Duodenal mucosa (tissue), 2 donors: Measurements from ENCODE around the gene TACC2.

Experiments used
- H3K27ac ChIP-seq: one replicate; pipeline ENCODE4 v1.7.0; 2013; ENCODE audit warnings: low read depth, low read length
- H3K27me3 ChIP-seq, 2 donors: one replicate each; pipeline ENCODE4 v1.7.0; 2013; ENCODE audit warnings: low read length in 2 of 2, control low read depth in 1 of 2; ENCODE audit not compliant: insufficient read depth in 2 of 2, control insufficient read depth in 1 of 2
- H3K36me3 ChIP-seq, 2 donors: one replicate each; pipeline ENCODE4 v1.7.0; 2013; ENCODE audit warnings: low read length in 2 of 2, control low read depth in 1 of 2; ENCODE audit not compliant: insufficient read depth in 2 of 2, control insufficient read depth in 1 of 2
- H3K4me1 ChIP-seq, 2 donors: one replicate each; pipeline ENCODE4 v1.7.0; 2013; ENCODE audit warnings: low read length in 2 of 2, control low read depth in 1 of 2; ENCODE audit not compliant: insufficient read depth in 2 of 2, control insufficient read depth in 1 of 2
- H3K4me3 ChIP-seq, 2 donors: one replicate each; pipeline ENCODE4 v1.7.0; 2013; ENCODE audit warnings: low read length in 2 of 2, low read depth in 1 of 2
- H3K9ac ChIP-seq, 2 donors: one replicate each; pipeline ENCODE4 v1.7.0; 2013; ENCODE audit warnings: low read length in 2 of 2, low read depth in 1 of 2
- H3K9me3 ChIP-seq, 2 donors: one replicate each; pipeline ENCODE4 v1.7.0; 2013; ENCODE audit warnings: low read length in 2 of 2, control low read depth in 1 of 2; ENCODE audit not compliant: control insufficient read depth in 1 of 2

The TACC2 gene

DNA sequence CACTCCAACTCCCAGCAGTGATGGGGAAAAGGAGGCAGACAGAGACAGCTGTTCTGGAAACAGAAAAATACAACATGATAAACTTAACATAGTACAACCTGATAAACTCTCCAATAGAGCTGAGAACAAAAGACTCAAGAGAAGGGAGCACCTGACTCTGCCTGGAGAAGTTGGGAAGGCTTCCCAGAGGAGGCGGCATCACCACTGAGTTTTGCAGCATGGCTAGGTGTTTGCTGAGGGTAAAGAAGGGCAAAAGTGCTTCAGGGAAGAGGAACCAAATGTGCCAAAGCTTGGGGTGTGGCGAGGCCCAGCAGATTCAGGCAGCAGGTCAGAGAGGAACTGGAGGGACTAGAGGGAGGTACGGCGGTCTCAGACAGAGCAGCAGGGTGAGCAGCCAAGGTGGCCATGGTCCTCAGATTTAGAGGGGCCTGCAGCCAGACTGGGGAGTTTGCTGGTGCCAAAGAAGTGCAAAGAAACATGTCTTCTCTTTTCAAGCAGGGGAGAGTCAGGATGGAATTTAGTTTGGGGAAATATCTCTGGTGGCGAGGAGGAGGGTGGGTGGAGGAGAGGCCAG is 162.2 kb downstream of the TACC2 start:
- Histone ChIP-seq H3K27ac (no peak overlapping the region), H3K27me3 (no peaks in the 10 kb centered on the region), H3K36me3 (peaks cover 0 to 3% of the 10 kb centered on the region in 2 donors), H3K9ac (no peak overlapping the region), H3K9me3 (no peaks in the 10 kb centered on the region), H3K4me1 (peaks cover 0 to 4% of the 10 kb centered on the region in 2 donors), H3K4me3 (no peak overlapping the region)

DNA sequence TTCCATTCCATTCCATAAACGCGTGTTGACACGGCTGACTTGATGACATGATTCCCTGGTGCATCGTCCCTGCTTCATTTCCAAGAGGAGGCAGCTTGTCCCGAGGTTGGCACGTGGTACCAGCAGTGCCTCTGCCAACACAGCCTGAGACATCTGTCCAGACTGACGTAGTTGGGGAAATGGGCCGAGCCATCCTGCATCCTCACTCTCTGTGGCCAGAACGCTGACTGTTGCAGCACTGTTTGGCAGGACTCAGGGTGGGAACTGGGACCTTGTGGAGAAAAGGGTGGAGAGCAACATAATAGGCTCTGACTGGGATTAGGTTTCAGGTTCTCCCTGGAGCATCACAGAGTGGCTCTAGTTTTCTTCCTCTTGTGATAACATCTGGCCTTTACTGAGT is 163.6 kb downstream of the TACC2 start:
- Histone ChIP-seq H3K36me3 (peaks cover 0 to 3% of the 10 kb centered on the region in 2 donors), H3K9me3 (no peaks in the 10 kb centered on the region), H3K27ac (no peak overlapping the region), H3K9ac (no peak overlapping the region), H3K4me3 (no peak overlapping the region), H3K27me3 (no peaks in the 10 kb centered on the region), H3K4me1 (peaks cover 0 to 4% of the 10 kb centered on the region in 2 donors)

DNA sequence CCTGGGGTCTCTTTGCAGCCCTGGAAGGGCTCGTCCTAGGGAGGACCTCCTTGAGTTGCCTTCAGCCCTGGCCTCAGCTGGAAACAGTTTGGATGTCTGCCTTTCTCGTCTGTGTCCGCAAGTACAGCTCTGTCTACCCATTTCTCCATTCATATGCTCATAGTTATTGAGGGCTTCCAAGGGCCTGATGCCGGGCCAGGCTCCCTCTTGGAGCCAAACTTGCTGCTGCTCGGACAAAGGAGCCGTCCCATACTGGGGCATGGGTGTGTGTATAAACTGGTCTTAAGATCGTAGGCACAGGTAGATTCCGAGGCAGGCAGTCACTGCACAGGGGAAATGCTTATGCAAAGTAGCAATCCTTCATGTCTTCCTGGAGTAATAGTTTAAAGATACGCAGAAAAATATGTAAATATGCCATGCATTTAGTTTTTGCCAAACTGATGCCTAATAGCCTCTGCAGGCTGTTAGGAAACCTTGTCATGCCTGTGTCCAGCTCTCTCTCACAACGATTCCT is 165.1 kb downstream of the TACC2 start:
- Histone ChIP-seq H3K36me3 (peaks cover 2 to 5% of the 10 kb centered on the region in 2 donors), H3K9ac (no peak overlapping the region), H3K27me3 (no peaks in the 10 kb centered on the region), H3K4me1 (peaks cover 0 to 4% of the 10 kb centered on the region in 2 donors), H3K9me3 (no peaks in the 10 kb centered on the region), H3K4me3 (no peak overlapping the region), H3K27ac (no peak overlapping the region)

DNA sequence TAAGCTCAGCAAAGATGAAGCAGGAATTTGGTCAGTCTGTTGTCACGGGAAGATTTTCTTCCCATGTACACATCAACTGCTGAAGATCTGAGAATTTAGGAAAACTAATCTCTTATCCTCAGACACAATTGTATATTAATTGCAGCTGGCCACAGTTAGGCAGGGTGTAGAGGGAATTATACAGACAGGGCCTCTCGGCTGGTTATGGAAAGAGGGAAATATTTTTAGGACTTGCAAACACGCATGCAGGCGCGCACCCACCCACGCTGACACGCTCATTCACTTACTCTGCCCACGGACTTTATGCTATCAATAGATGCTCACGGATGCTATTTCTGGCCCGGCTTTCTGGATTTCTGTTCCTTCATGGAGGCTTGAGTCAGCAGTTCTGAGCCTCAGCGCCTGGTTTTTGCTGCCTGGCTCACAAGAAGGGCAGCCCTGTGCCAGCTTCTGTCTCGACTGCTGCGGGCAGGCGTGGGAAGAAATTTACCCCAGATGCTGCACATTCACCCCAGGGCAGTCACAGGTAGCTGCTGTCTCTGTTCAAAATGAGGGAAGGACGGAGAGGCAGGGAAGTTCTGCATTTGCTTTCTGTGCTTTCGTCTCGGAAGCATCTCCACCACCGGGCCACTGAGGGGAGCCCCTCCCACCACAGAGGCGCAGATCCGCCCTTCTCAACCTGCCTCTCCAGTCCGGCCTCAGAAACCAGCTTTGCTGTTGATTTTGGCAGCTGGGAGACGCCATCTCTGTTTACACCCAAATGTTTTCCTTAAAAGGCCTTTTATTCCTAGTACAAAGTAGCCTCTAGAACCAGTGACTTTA is 165.8 kb downstream of the TACC2 start:
- H3K27me3 ChIP-seq, result no peaks in the 10 kb centered on the region
- no peaks in the 10 kb centered on the region for H3K9me3 ChIP-seq
- no peak overlapping the region for H3K9ac ChIP-seq
- peaks cover 4 to 6% of the 10 kb centered on the region in 2 donors for H3K36me3 ChIP-seq
- no peak overlapping the region for H3K4me3 ChIP-seq
- H3K4me1 ChIP-seq, result peaks cover 0 to 2% of the 10 kb centered on the region in 2 donors
- H3K27ac ChIP-seq, result no peak overlapping the region

DNA sequence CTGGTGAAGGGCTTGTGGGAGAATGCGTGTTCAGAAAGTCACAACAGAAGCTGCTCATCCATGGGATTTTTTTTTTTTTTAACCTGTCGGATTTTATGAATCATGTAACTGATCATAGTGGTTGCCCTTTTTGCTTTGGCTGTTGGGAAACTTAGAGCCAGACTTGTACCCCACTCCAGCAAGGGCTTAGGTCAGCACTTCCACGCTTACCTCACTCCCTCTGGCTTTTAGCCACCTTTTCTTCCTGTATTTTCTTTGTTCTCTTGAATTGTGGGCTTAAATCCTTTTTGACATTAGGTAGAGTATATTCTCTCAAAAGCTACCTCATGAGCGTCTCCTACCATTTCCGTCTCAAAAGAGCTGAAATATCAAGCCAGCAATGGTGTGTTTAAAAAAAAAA is 168.5 kb downstream of the TACC2 start:
- H3K9ac ChIP-seq, result no peak overlapping the region
- no peak overlapping the region for H3K27ac ChIP-seq
- peaks cover 4% of the 10 kb centered on the region in 2 donors for H3K4me1 ChIP-seq
- H3K36me3 ChIP-seq, result peaks cover 4% of the 10 kb centered on the region in 2 donors
- H3K9me3 ChIP-seq, result no peaks in the 10 kb centered on the region
- no peaks in the 10 kb centered on the region for H3K27me3 ChIP-seq
- H3K4me3 ChIP-seq, result no peak overlapping the region

DNA sequence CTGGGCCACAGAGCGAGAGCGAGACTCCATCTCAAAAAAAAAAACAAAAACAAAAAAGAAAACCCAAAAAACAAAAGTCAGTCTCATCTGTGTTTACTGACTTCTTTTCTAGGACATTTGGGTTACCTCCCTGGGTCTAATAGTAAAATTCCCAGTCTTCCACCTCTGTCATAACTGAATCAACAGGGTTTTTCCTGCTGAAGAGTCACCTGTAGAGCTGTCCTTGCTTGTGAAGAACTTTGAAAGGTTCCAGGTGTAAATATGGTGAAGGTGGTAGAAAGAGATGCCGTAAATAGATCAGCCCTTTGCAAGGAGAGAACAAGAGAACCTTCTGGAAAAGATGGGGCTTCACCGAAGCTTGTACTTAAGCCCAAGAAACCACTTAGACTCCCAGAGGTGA is 169.4 kb downstream of the TACC2 start:
- H3K4me1 ChIP-seq, result peaks cover 10 to 12% of the 10 kb centered on the region in 2 donors
- no peak overlapping the region for H3K9ac ChIP-seq
- peaks cover 4% of the 10 kb centered on the region in 2 donors for H3K36me3 ChIP-seq
- H3K4me3 ChIP-seq, result no peak overlapping the region
- no peaks in the 10 kb centered on the region for H3K27me3 ChIP-seq
- H3K27ac ChIP-seq, result no peak overlapping the region
- H3K9me3 ChIP-seq, result no peaks in the 10 kb centered on the region

DNA sequence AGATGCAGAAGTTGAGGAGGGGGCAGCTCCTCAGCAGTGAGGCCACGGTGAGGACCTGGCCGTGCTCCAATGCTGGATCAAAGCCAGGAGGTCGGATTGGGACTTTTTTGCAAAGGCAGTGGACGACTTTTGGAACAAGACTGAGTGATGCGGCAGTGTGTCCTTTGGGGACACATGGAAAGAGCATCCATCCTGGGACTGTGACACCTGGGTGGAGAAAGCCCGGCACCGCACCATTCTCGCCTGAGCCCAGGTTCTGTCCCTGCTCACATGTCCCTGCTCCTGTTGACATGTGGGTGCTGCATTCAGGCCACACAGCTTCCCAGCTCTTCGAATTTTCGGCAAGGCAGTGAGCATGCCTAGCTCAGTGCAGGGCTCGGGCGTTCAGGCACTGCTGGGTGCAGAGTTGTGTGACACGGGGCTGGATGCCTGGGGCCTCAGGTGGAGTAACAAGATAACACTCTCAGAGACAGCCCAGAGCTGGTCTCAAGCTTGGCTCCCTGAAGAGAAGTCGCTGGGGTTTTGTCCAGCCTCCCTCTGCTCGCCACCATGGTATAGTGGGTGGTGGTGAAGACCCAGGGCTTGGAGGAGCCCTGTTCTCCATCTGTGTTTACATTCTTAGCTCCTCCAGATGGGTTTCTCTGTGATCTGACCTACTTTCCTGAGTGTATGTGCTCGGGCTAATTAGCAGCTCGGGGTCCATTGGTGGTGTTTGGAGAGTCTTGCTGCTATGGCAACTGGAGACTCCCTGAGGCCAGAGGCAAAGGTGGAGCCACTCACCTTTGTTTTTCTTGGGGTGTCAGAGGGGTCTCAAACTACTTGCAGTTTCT is 170.4 kb downstream of the TACC2 start:
- no peaks in the 10 kb centered on the region for H3K27me3 ChIP-seq
- H3K9me3 ChIP-seq, result no peaks in the 10 kb centered on the region
- H3K4me3 ChIP-seq, result no peak overlapping the region
- H3K27ac ChIP-seq, result no peak overlapping the region
- H3K36me3 ChIP-seq, result peaks cover 4% of the 10 kb centered on the region in 2 donors
- H3K4me1 ChIP-seq, result peaks cover 10 to 12% of the 10 kb centered on the region in 2 donors
- H3K9ac ChIP-seq, result no peak overlapping the region

DNA sequence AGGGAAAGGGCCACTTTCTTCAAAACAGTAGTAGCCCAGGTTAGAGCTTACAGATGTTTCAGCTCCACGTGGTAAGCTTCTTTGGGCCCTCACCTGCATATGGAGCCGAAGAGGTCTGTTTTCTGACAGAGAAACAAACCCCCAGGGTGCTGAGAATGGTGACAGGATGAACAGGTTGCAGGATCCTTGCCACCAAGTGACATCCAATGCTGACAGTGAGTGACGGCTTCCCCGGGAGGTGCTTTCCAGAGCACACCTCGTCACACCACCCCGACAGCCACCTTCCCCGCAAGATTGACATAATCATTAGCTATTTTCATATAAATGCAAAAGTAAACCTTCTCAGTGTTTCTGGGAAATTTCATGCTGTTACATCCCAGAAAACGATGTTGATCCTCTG is 172.8 kb downstream of the TACC2 start:
- no peaks in the 10 kb centered on the region for H3K27me3 ChIP-seq
- H3K36me3 ChIP-seq, result peaks cover 4% of the 10 kb centered on the region in 2 donors
- no peak overlapping the region for H3K27ac ChIP-seq
- no peak overlapping the region for H3K9ac ChIP-seq
- H3K9me3 ChIP-seq, result no peaks in the 10 kb centered on the region
- H3K4me3 ChIP-seq, result no peak overlapping the region
- H3K4me1 ChIP-seq, result peaks cover 10 to 12% of the 10 kb centered on the region in 2 donors

DNA sequence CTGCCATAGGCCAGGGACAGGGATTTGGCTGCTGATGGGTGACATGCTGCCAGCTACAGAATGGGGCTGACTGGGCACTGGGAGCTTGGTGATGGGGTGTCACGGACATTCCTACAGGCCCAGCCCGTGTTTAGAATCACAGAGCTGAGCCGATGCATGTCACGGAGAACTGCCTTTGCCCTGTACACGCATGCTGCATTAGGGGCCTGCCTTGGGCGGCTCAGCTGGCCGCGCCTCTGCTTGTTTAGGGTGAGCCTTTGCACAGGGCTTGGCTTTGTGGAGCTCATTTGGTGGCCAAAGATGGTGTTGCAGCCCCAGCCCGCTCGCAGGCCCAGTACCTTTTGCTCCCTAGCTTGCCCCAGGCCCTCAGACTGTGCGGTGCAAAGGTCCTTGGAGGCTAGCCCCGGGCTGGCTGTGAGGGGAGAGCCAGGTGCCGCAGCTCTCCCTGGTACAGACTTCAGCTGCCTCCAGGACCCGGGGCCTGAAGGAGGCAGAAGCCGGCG is 173.8 kb downstream of the TACC2 start:
- H3K9me3 ChIP-seq, result no peaks in the 10 kb centered on the region
- H3K4me1 ChIP-seq, result peaks cover 10 to 12% of the 10 kb centered on the region in 2 donors
- H3K9ac ChIP-seq, result no peak overlapping the region
- peak overlapping the region in 1 of 2 donors; percentile 37 for H3K4me3 ChIP-seq
- no peaks in the 10 kb centered on the region for H3K27me3 ChIP-seq
- H3K36me3 ChIP-seq, result peaks cover 4% of the 10 kb centered on the region in 2 donors
- H3K27ac ChIP-seq, result no peak overlapping the region
